GM23248 (cell line): ENCODE results near the gene SLC6A12.

Experiments used
- EZH2 ChIP-seq: fragments of 200-600 bp; sonication (generic); IDR thresholded peaks from 2 replicates; pipeline ENCODE4 v1.6.1; 2018; ENCODE audit warnings: antibody characterized with exemption, mild to moderate bottlenecking; ENCODE audit not compliant: insufficient read depth, poor library complexity, severe bottlenecking
- EZH2phosphoT487 ChIP-seq: fragments of 200-600 bp; sonication (generic); IDR thresholded peaks from 2 replicates; pipeline ENCODE4 v1.6.1; 2018; ENCODE audit warnings: antibody characterized with exemption, moderate library complexity, mild to moderate bottlenecking, low read depth; ENCODE audit not compliant: insufficient read depth

DNA sequence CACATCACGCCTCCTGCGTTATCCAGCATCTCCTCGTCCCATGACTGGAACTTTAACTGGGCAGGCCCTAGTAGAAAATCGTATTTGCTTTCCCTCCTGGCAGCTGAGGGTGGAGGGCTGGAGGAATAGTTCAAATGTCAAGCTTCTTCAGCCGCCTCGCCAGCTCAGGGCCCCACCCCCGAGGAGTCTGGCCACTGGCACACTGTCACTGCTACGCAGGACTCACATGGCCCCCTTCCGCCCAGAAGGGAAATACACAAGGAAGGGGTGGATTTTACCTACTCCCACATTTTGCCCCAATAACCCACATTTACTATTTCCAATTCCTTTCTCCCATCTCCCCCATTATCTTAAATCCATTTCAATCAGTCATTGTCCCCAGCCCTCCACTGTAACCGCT lies 40.1 kb upstream of the SLC6A12 start:
- TF ChIP-seq EZH2phosphoT487 = no peak
- no peak for TF ChIP-seq EZH2
